ENCODE results near the gene TRAF4. TPM values are rescaled to one million over a fixed set of nuclear protein-coding genes. Genes with fewer than 3 reads are reported as not detected.
A peak's percentile ranks its signal among the peaks of the same experiment; 100 is the strongest.

The TRAF4 gene
- total RNA-seq, 1 experiment from 2014 or later = 127 TPM

DNA sequence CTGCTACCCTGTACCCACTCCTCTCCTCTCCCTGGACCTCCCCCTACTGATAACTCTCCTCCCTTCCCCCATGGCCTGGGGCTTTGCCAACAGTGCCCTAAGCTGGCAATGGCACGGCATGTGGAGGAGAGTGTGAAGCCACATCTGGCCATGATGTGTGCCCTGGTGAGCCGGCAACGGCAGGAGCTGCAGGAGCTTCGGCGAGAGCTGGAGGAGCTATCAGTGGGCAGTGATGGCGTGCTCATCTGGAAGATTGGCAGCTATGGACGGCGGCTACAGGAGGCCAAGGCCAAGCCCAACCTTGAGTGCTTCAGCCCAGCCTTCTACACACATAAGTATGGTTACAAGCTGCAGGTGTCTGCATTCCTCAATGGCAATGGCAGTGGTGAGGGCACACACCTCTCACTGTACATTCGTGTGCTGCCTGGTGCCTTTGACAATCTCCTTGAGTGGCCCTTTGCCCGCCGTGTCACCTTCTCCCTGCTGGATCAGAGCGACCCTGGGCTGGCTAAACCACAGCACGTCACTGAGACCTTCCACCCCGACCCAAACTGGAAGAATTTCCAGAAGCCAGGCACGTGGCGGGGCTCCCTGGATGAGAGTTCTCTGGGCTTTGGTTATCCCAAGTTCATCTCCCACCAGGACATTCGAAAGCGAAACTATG is 5.2 kb downstream of the TRAF4 start:
- no peak overlapping the region for H3K4me3 ChIP-seq (replicated peaks in 1 of 2; ENCODE audit: low read depth in 1 of 2, low read length in 2 of 2)
- RAD21 ChIA-PET (ENCODE audit: low non-redundant PET in 1 of 2, low total read pairs in 2 of 2, uncharacterized antibody in 2 of 2, unreplicated experiment in 2 of 2) = interaction anchor here in 1 of 2 experiments (1.9 kb wide), 1 partner anchor 22 kb away, joined by 28 read pairs; the partner anchor contains the start of genes NEK8 and TLCD1

More for the DNA sequence above, 5.2 kb downstream of the TRAF4 start:
- H3K4me1 ChIP-seq (ENCODE audit: control insufficient read depth in 1 of 2, insufficient read depth in 2 of 2, low read length in 2 of 2) = peaks cover 22 to 46% of the 10 kb centered on the region in 2 experiments
- H3K9me2 ChIP-seq (ENCODE audit: insufficient read depth) = no peaks in the 10 kb centered on the region
- no peak overlapping the region for H2AFZ ChIP-seq (ENCODE audit: low read depth, low read length, poor library complexity, severe bottlenecking)
- peaks cover 62% of the 10 kb centered on the region for H3K79me2 ChIP-seq (ENCODE audit: insufficient read depth, low read length)
- peaks cover 32 to 58% of the 10 kb centered on the region in 2 experiments for H3K36me3 ChIP-seq (ENCODE audit: control insufficient read depth in 1 of 2, insufficient read depth in 2 of 2, low read length in 2 of 2)
- ChIA-PET POLR2A (interaction anchor here (1.2 to 11.6 kb wide), 3 partner anchors 20 to 29 kb away, joined by 3 to 149 read pairs (median 5); partner anchors contain the start of genes NEK8, RPL23A and TLCD1), CTCF (interaction anchor here (3.8 to 13.6 kb wide), 2 partner anchors 13 to 22 kb away, joined by 41 to 207 read pairs; partner anchors contain the start of genes NEK8 and TLCD1)
- no peak for DNase-seq (ENCODE audit: low read depth, low spot score)
- peak overlapping the region; percentile 98 for H3K27ac ChIP-seq (ENCODE audit: low read depth, low read length)
- no TSS peak for BruUV-seq (replicated peaks)
- no peak overlapping the region for H3K9ac ChIP-seq (ENCODE audit: low read length)
- peaks cover 32% of the 10 kb centered on the region; the same call in 1 of the 2 replicates for H4K20me1 ChIP-seq (ENCODE audit: insufficient read depth)
- no peak overlapping the region for H3K4me2 ChIP-seq (ENCODE audit: low read length)
- ATAC-seq = no peak
- no peaks in the 10 kb centered on the region for H3K9me3 ChIP-seq (ENCODE audit: control insufficient read depth in 1 of 2, insufficient read depth in 1 of 2, low read depth in 1 of 2, low read length in 2 of 2)
- intact Hi-C loops (cut with micrococcal nuclease) = no loop called here
- no peaks in the 10 kb centered on the region for H3K27me3 ChIP-seq (ENCODE audit: insufficient read depth, low read length)
- TF ChIP-seq ZBTB33 (IDR thresholded peaks at IDR 0.05; ENCODE audit: extremely low read depth, insufficient replicate concordance, low read length) = no peak
- no peak for TF ChIP-seq RAD21 (IDR thresholded peaks at IDR 0.05; ENCODE audit: low read depth)
- TF ChIP-seq POLR2A (IDR thresholded peaks at IDR 0.05; ENCODE audit: borderline replicate concordance, extremely low read depth, insufficient read depth, insufficient read length) = no peak
- TF ChIP-seq CBX3 (IDR thresholded peaks at IDR 0.05; ENCODE audit: low read depth) = no peak
- no peak for TF ChIP-seq EZH2phosphoT487 (IDR thresholded peaks at IDR 0.05; ENCODE audit: borderline replicate concordance)
- no peak for TF ChIP-seq POLR2AphosphoS5 (IDR thresholded peaks at IDR 0.05; ENCODE audit: low read depth, low read length)
- TF ChIP-seq, protein P1, sequence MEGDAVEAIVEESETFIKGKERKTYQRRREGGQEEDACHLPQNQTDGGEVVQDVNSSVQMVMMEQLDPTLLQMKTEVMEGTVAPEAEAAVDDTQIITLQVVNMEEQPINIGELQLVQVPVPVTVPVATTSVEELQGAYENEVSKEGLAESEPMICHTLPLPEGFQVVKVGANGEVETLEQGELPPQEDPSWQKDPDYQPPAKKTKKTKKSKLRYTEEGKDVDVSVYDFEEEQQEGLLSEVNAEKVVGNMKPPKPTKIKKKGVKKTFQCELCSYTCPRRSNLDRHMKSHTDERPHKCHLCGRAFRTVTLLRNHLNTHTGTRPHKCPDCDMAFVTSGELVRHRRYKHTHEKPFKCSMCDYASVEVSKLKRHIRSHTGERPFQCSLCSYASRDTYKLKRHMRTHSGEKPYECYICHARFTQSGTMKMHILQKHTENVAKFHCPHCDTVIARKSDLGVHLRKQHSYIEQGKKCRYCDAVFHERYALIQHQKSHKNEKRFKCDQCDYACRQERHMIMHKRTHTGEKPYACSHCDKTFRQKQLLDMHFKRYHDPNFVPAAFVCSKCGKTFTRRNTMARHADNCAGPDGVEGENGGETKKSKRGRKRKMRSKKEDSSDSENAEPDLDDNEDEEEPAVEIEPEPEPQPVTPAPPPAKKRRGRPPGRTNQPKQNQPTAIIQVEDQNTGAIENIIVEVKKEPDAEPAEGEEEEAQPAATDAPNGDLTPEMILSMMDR (IDR thresholded peaks at IDR 0.05 in 2 of 3, conservative IDR thresholded peaks at IDR 0.05 in 1 of 3; ENCODE audit: borderline replicate concordance in 1 of 3, insufficient read depth in 1 of 3, low read depth in 2 of 3, low read length in 2 of 3) = no peak

All from HCT116 (cell line).